Left cardiac atrium (tissue), 4 donors: ENCODE data around the gene ROPN1B. TPM values are rescaled to one million over a fixed set of nuclear protein-coding genes. Genes with fewer than 3 reads are reported as not detected.
"Not testable (repeated sequence)": the region's sequence is repeated elsewhere in the genome, so short reads cannot be mapped to it uniquely, and the experiment has no call there.

Experiments
- ATAC-seq, 2 donors: fragments of 200-7000 bp; cut with Tn5 transposase; one replicate each; pipeline ENCODE4 v1.9.1; 2020; ENCODE audit warnings: mild to moderate bottlenecking in 2 of 2, moderate library complexity in 2 of 2
- DNase-seq: peaks from one replicate; pipeline ENCODE4 v3.0.0-alpha.2; 2020
- intact Hi-C, 2 donors: fragments of 100-400 bp; cut with DNase I; formaldehyde crosslinking; loops; one replicate each; pipeline versions ENCODE4 v1.14.1 to v1.15.1; 2022 to 2023
- total RNA-seq, 2 donors: library from RNA; stranded (reverse); fragmentation: NEBNext Ultra II Directional; extraction: Animal tissue kit (Norgen Biotek cat#: 25700); gene quantifications; one replicate each; pipeline ENCODE4 v1.2.1, GENCODE V29; 2021
- donor health status: DM: no; HTN: yes; CAD: no.
- donor health status: DM: no; HTN: yes; CAD: no; lungs with severe emphysema.
- donor health status: DM: yes; HTN: yes; CAD: no.
- donor health status: Dilated cardiomyopathy.

Gene ROPN1B
- total RNA-seq, 2 donors from 2014 or later: 1.8 to 2.3 TPM

- intact Hi-C loops, DNase-seq, ATAC-seq: not testable (repeated sequence)
These were observed 20.1 kb upstream of the ROPN1B start for GRCh38 chr3:125948901-125949300.

- intact Hi-C loops, ATAC-seq, DNase-seq: not testable (repeated sequence)
These were observed 17.8 kb upstream of the ROPN1B start for GRCh38 chr3:125951176-125951575.

- intact Hi-C loops, ATAC-seq, DNase-seq: not testable (repeated sequence)
These were observed 12.0 kb upstream of the ROPN1B start for GRCh38 chr3:125957020-125957419.

- peak; percentile 23 to 72 for ATAC-seq
- intact Hi-C loops: no loop called here
- no peak for DNase-seq
These were observed 11.1 kb upstream of the ROPN1B start for GRCh38 chr3:125957674-125958510.

- DNase-seq: no peak
- ATAC-seq: peak in 1 of 2 donors; percentile 11
- intact Hi-C loops: no loop called here
These were observed 10.3 kb upstream of the ROPN1B start for GRCh38 chr3:125958511-125959316.

GRCh38 chr3:125959317-125960065, 9.5 kb upstream of the ROPN1B start:
- peak in 1 of 2 donors; percentile 16 for ATAC-seq
- intact Hi-C loops: no loop called here
- no peak for DNase-seq

GRCh38 chr3:125960066-125960424, 8.9 kb upstream of the ROPN1B start:
- DNase-seq: no peak
- ATAC-seq: no peak
- intact Hi-C loops: no loop called here

- intact Hi-C loops: no loop called here
- DNase-seq (no peak), ATAC-seq (peak in 1 of 2 donors; percentile 5)
These were observed 8.3 kb upstream of the ROPN1B start for GRCh38 chr3:125960456-125961288.

GRCh38 chr3:125961289-125961589, 7.7 kb upstream of the ROPN1B start:
- intact Hi-C loops: no loop called here
- ATAC-seq (no peak), DNase-seq (no peak)

GRCh38 chr3:125963834-125964233, 5.1 kb upstream of the ROPN1B start:
- DNase-seq, intact Hi-C loops, ATAC-seq: not testable (repeated sequence)

- intact Hi-C loops: no loop called here
- DNase-seq: no peak
- ATAC-seq: no peak
These were observed 3.5 kb upstream of the ROPN1B start for GRCh38 chr3:125965505-125965904.

- DNase-seq: no peak
- ATAC-seq: no peak
- intact Hi-C loops: no loop called here
These were observed 1.8 kb upstream of the ROPN1B start for GRCh38 chr3:125967156-125967555.

- DNase-seq, intact Hi-C loops, ATAC-seq: not testable (repeated sequence)
These were observed 857 bp upstream of the ROPN1B start for GRCh38 chr3:125968121-125968520.

- DNase-seq: not testable (repeated sequence)
- intact Hi-C loops: loop anchor here in 1 of 2 donors (10.0 kb wide), 1 partner anchor 113 kb away; the partner anchor contains the start of gene SLC41A3
- peak; percentile 79 to 88 for ATAC-seq
These were observed 3.3 kb downstream of the ROPN1B start for GRCh38 chr3:125971997-125972944.

GRCh38 chr3:125975245-125976002, 6.4 kb downstream of the ROPN1B start:
- intact Hi-C loops: loop anchor here in 1 of 2 donors (10.0 kb wide), 1 partner anchor 109 kb away; the partner anchor contains the start of gene SLC41A3
- not testable (repeated sequence) for ATAC-seq, DNase-seq

- not testable (repeated sequence) for DNase-seq, ATAC-seq
- intact Hi-C loops: loop anchor here in 1 of 2 donors (10.0 kb wide), 1 partner anchor 109 kb away; the partner anchor contains the start of gene SLC41A3
These were observed 7.0 kb downstream of the ROPN1B start for GRCh38 chr3:125976003-125976390.
